ENCODE data around the gene AIFM1. TPM values are rescaled to one million over a fixed set of nuclear protein-coding genes. Genes with fewer than 3 reads are reported as not detected.
A peak's percentile ranks its signal among the peaks of the same experiment; 100 is the strongest.

The AIFM1 gene
- polyA plus RNA-seq, 1 of the 3 experiments (the other 2 are of a cell fraction): 49.8 TPM

DNA sequence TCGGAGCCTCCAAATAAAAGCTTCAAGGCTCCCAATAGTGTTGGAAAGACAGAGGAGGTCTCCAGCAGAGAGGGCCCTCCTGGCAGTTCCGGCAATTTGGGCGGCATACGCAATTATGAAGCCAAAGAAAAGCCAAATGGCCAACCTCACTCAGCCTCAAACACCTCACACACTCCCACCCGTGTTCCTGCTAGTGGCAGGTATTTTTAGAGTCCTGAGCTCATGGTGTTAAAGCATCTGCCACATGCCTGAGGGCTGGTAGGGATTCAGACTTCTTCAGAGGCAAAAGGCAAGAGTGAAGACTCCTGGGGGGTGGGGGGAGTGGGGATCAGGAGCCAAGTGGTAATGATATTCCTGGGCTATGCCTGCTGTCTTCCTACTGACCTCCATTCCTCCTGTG lies 13.5 kb upstream of the AIFM1 start:
- Histone ChIP-seq H3K4me3 (ENCODE audit: low read depth in 2 of 2, low read length in 1 of 2) (no peak overlapping the region), H3K27ac (ENCODE audit: low read depth in 2 of 2, low read length in 1 of 2) (peak overlapping the region in 1 of 2 experiments; percentile 59; a peak in 2 of 4 replicates), H3K4me2 (no peak overlapping the region), H3K9me2 (no peaks in the 10 kb centered on the region), H3K9ac (no peak overlapping the region), H3K36me3 (replicated peaks in 1 of 2; ENCODE audit: control insufficient read depth in 1 of 2, insufficient read depth in 2 of 2, low read length in 1 of 2) (no peaks in the 10 kb centered on the region), H3K79me2 (ENCODE audit: insufficient read depth) (no peaks in the 10 kb centered on the region), H3K4me1 (ENCODE audit: control insufficient read depth in 1 of 2, insufficient read depth in 2 of 2, low read depth in 1 of 2, low read length in 1 of 2) (peaks cover 1 to 18% of the 10 kb centered on the region in 2 experiments; a peak in 2 of 4 replicates), H2AFZ (ENCODE audit: low read depth) (no peak overlapping the region), H3K9me3 (no peaks in the 10 kb centered on the region), H3F3A (replicated peaks; ENCODE audit: insufficient read depth) (no peaks in the 10 kb centered on the region), H3K27me3 (ENCODE audit: insufficient read depth) (peaks cover 8% of the 10 kb centered on the region; the same call in 1 of the 2 replicates), H4K20me1 (ENCODE audit: insufficient read depth) (no peaks in the 10 kb centered on the region)
- TF ChIP-seq ELF1 (IDR thresholded peaks at IDR 0.05) (no peak), EP300 (IDR thresholded peaks at IDR 0.05; ENCODE audit: borderline replicate concordance in 1 of 2, low read depth in 1 of 2, low read length in 1 of 2) (no peak)
- no peak for DNase-seq
- ChIA-PET CTCF (interaction anchor here (0.6 kb wide), 1 partner anchor 263 kb away, joined by 3 read pairs; no protein-coding TSS in a partner anchor), POLR2A (no interaction called here)
- 28% methylated on average over 5 of the region's 5 CpGs for WGBS (ENCODE audit: low lambda C conversion rate)

- Histone ChIP-seq H3K27me3 (ENCODE audit: insufficient read depth) (peaks cover 8% of the 10 kb centered on the region; the same call in 1 of the 2 replicates), H2AFZ (ENCODE audit: low read depth) (no peak overlapping the region), H3F3A (replicated peaks; ENCODE audit: insufficient read depth) (peaks cover 4% of the 10 kb centered on the region), H3K36me3 (replicated peaks in 1 of 2; ENCODE audit: control insufficient read depth in 1 of 2, insufficient read depth in 2 of 2, low read length in 1 of 2) (no peaks in the 10 kb centered on the region), H3K9me3 (no peaks in the 10 kb centered on the region), H3K79me2 (ENCODE audit: insufficient read depth) (no peaks in the 10 kb centered on the region), H3K9me2 (no peaks in the 10 kb centered on the region), H4K20me1 (ENCODE audit: insufficient read depth) (no peaks in the 10 kb centered on the region), H3K4me3 (ENCODE audit: low read depth in 2 of 2, low read length in 1 of 2) (no peak overlapping the region), H3K4me2 (no peak overlapping the region), H3K9ac (no peak overlapping the region), H3K4me1 (ENCODE audit: control insufficient read depth in 1 of 2, insufficient read depth in 2 of 2, low read depth in 1 of 2, low read length in 1 of 2) (peaks cover 8 to 24% of the 10 kb centered on the region in 2 experiments; a peak in 2 of 4 replicates), H3K27ac (ENCODE audit: low read depth in 2 of 2, low read length in 1 of 2) (no peak overlapping the region)
- WGBS (ENCODE audit: low lambda C conversion rate): 58% methylated on average over 4 of the region's 4 CpGs
- TF ChIP-seq JUND (IDR thresholded peaks at IDR 0.05): no peak
- TF ChIP-seq ELF1 (IDR thresholded peaks at IDR 0.05): no peak
- no peak for TF ChIP-seq MAX (IDR thresholded peaks at IDR 0.05; ENCODE audit: low read depth)
- no peak for TF ChIP-seq RCOR1 (IDR thresholded peaks at IDR 0.05; ENCODE audit: low read length)
- TF ChIP-seq, protein P1, sequence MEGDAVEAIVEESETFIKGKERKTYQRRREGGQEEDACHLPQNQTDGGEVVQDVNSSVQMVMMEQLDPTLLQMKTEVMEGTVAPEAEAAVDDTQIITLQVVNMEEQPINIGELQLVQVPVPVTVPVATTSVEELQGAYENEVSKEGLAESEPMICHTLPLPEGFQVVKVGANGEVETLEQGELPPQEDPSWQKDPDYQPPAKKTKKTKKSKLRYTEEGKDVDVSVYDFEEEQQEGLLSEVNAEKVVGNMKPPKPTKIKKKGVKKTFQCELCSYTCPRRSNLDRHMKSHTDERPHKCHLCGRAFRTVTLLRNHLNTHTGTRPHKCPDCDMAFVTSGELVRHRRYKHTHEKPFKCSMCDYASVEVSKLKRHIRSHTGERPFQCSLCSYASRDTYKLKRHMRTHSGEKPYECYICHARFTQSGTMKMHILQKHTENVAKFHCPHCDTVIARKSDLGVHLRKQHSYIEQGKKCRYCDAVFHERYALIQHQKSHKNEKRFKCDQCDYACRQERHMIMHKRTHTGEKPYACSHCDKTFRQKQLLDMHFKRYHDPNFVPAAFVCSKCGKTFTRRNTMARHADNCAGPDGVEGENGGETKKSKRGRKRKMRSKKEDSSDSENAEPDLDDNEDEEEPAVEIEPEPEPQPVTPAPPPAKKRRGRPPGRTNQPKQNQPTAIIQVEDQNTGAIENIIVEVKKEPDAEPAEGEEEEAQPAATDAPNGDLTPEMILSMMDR (IDR thresholded peaks at IDR 0.05): no peak
- no peak for TF ChIP-seq MXI1 (IDR thresholded peaks at IDR 0.05; ENCODE audit: low read depth, low read length)
- no peak for TF ChIP-seq EZH2phosphoT487 (IDR thresholded peaks at IDR 0.05; ENCODE audit: borderline replicate concordance, low read depth)
- TF ChIP-seq TAF1 (IDR thresholded peaks at IDR 0.05; ENCODE audit: borderline replicate concordance, low read depth, low read length): no peak
- DNase-seq: no peak
- ChIA-PET CTCF (interaction anchor here (1.2 to 1.6 kb wide), 3 partner anchors 15 to 97 kb away, joined by 3 to 7 read pairs (median 4); no protein-coding TSS in a partner anchor), POLR2A (interaction anchor here (2.1 kb wide), 1 partner anchor 10 kb away, joined by 6 read pairs; no protein-coding TSS in a partner anchor)
These were observed 11.3 kb upstream of the AIFM1 start for GRCh38 chrX:130176942-130177341.
